A549 (cell line): ENCODE results near the gene RPL18. TPM values are rescaled to one million over a fixed set of nuclear protein-coding genes. Genes with fewer than 3 reads are reported as not detected.
A peak's percentile ranks its signal among the peaks of the same experiment; 100 is the strongest.

Source experiments
- ATAC-seq, 2 experiments: fragments of 200-7000 bp in 1 of 2; fragments of >200 bp in 1 of 2; cut with Nextera tagmentation in 1 of 2; cut with Tn5 transposase in 1 of 2; 3 replicates each; pipeline versions ENCODE4 v1.8.0 to v1.9.1; 2018 to 2020; ENCODE audit warnings: mild to moderate bottlenecking in 1 of 2, moderate library complexity in 1 of 2
- CTCF ChIA-PET: fragments of 300-600 bp; sonication (Branson Sonifier 250); formaldehyde crosslinking; extraction: SDS; loops from one replicate; lab custom pipeline; 2021; ENCODE audit warnings: antibody characterized with exemption, inconsistent platforms; lab: Yijun Ruan, JAX
- POLR2A ChIA-PET: fragments of 350-600 bp; formaldehyde crosslinking; extraction: SDS; loops from one replicate; lab custom pipeline; 2021; ENCODE audit warnings: antibody characterized with exemption, inconsistent platforms; lab: Yijun Ruan, JAX
- DNase-seq, 2 experiments: peaks; one replicate each; pipeline versions ENCODE4 v3.0.0 to v3.0.0-alpha.2; 2011 to 2016; ENCODE audit warnings: low read depth in 1 of 2, low spot score in 1 of 2
- FAIRE-seq: peaks from 2 replicates; lab custom pipeline; 2011; peaks lifted over from hg19 to GRCh38; lab: Jason Lieb, UNC
- H3K27ac ChIP-seq, 2 experiments: fragments of >200 bp; sonication (Bioruptor Twin); formaldehyde crosslinking; 3 replicates each; pipeline ENCODE4 v1.5.1; 2016 to 2017
- H3K4me1 ChIP-seq: fragments of >200 bp; sonication (Bioruptor Twin); formaldehyde crosslinking; 3 replicates; pipeline ENCODE4 v1.6.1; 2016
- H3K4me2 ChIP-seq: fragments of >200 bp; sonication (Bioruptor Twin); formaldehyde crosslinking; 3 replicates; pipeline ENCODE4 v1.6.1; 2016
- H3K4me3 ChIP-seq: fragments of >200 bp; sonication (Bioruptor Twin); formaldehyde crosslinking; 3 replicates; pipeline ENCODE4 v1.5.1; 2016
- H3K9me3 ChIP-seq: fragments of >200 bp; sonication (Bioruptor Twin); formaldehyde crosslinking; 3 replicates; pipeline ENCODE4 v1.6.1; 2016
- ATOH8 ChIP-seq: fragments of 250-450 bp; sonication (Bioruptor Pico); IDR thresholded peaks from 2 replicates; pipeline ENCODE4 v1.5.0; 2020; ENCODE audit warnings: low read depth, mild to moderate bottlenecking, moderate library complexity
- CBX2 ChIP-seq: fragments of 200-600 bp; sonication (generic); IDR thresholded peaks from 2 replicates; pipeline ENCODE4 v1.6.1; 2016; ENCODE audit warnings: low read depth, mild to moderate bottlenecking, borderline replicate concordance
- CBX8 ChIP-seq: fragments of 200-600 bp; sonication (generic); IDR thresholded peaks from 2 replicates; pipeline ENCODE4 v1.6.1; 2016
- CEBPB ChIP-seq, 2 experiments: fragments of >200 bp in 1 of 2; sonication (Bioruptor Twin) in 1 of 2; formaldehyde crosslinking in 1 of 2; IDR thresholded peaks; 2 replicates each; pipeline ENCODE4 v1.6.1; 2012 to 2016
- CHD4 ChIP-seq: fragments of 200-600 bp; sonication (generic); IDR thresholded peaks from 2 replicates; pipeline ENCODE4 v1.6.1; 2016; ENCODE audit warnings: antibody characterized with exemption, mild to moderate bottlenecking, borderline replicate concordance
- EHMT2 ChIP-seq: fragments of 200-600 bp; sonication (generic); IDR thresholded peaks from 2 replicates; pipeline ENCODE4 v1.6.1; 2016; ENCODE audit warnings: antibody characterized with exemption, low read depth, mild to moderate bottlenecking, moderate library complexity
- FOSL2 ChIP-seq, 2 experiments: fragments of 450-650 bp in 1 of 2; fragments of >200 bp in 1 of 2; sonication (Bioruptor Twin) in 1 of 2; formaldehyde crosslinking; IDR thresholded peaks; 2 replicates each; pipeline versions ENCODE4 v1.5.0 to v1.6.1; 2016 to 2020; ENCODE audit warnings: mild to moderate bottlenecking in 1 of 2, moderate library complexity in 1 of 2
- FOXS1 ChIP-seq: fragments of 250-450 bp; sonication (Bioruptor Pico); IDR thresholded peaks from 2 replicates; pipeline ENCODE4 v1.5.0; 2020; ENCODE audit warnings: mild to moderate bottlenecking, moderate library complexity
- HDAC2 ChIP-seq: fragments of 200-600 bp; sonication (generic); IDR thresholded peaks from 2 replicates; pipeline ENCODE4 v1.6.1; 2016
- HES2 ChIP-seq: fragments of >200 bp; sonication (Bioruptor Twin); formaldehyde crosslinking; IDR thresholded peaks from 2 replicates; pipeline ENCODE4 v1.6.1; 2016
- HOXA7 ChIP-seq: fragments of 250-450 bp; sonication (Bioruptor Pico); IDR thresholded peaks from 2 replicates; pipeline ENCODE4 v1.5.0; 2020; ENCODE audit warnings: mild to moderate bottlenecking, moderate library complexity
- HOXB13 ChIP-seq: fragments of 250-450 bp; sonication (Bioruptor Pico); IDR thresholded peaks from 2 replicates; pipeline ENCODE4 v1.5.0; 2020; ENCODE audit warnings: low read depth, mild to moderate bottlenecking, moderate library complexity
- HOXB5 ChIP-seq: fragments of 250-450 bp; sonication (Bioruptor Pico); IDR thresholded peaks from 2 replicates; pipeline ENCODE4 v1.5.0; 2020; ENCODE audit warnings: mild to moderate bottlenecking, moderate library complexity
- KDM1A ChIP-seq: fragments of 200-600 bp; sonication (generic); IDR thresholded peaks from 2 replicates; pipeline ENCODE4 v1.6.1; 2016; ENCODE audit warnings: low read depth, mild to moderate bottlenecking
- MAFK ChIP-seq: fragments of 450-650 bp; IDR thresholded peaks from 2 replicates; pipeline ENCODE4 v1.6.1; 2014; ENCODE audit not compliant: partially characterized antibody
- MAZ ChIP-seq: fragments of 150-350 bp; IDR thresholded peaks from 2 replicates; pipeline ENCODE4 v1.6.1; 2014; ENCODE audit warnings: antibody characterized with exemption, low read depth, low read length, borderline replicate concordance
- NPAS2 ChIP-seq: fragments of 250-450 bp; sonication (Bioruptor Pico); IDR thresholded peaks from 2 replicates; pipeline ENCODE4 v1.8.0; 2022; ENCODE audit warnings: mild to moderate bottlenecking, moderate library complexity, borderline replicate concordance
- POLR2A ChIP-seq: IDR thresholded peaks from 2 replicates; pipeline ENCODE4 v1.6.1; 2012; ENCODE audit warnings: mild to moderate bottlenecking, low read length
- POLR2AphosphoS2 ChIP-seq: conservative IDR thresholded peaks from 2 replicates; pipeline ENCODE4 v1.6.1; 2012; ENCODE audit warnings: low read length, improper control_type of control experiment, inconsistent platforms
- RAD21 ChIP-seq, 2 experiments: fragments of >200 bp in 1 of 2; sonication (Bioruptor Twin) in 1 of 2; formaldehyde crosslinking in 1 of 2; IDR thresholded peaks in 1 of 2; conservative IDR thresholded peaks in 1 of 2; 2 replicates in 1 of 2; 3 replicates in 1 of 2; pipeline ENCODE4 v1.6.1; 2012 to 2018; ENCODE audit warnings: inconsistent platforms in 1 of 2
- RARB ChIP-seq: fragments of 250-450 bp; sonication (Bioruptor Pico); IDR thresholded peaks from 2 replicates; pipeline ENCODE4 v1.8.0; 2021; ENCODE audit warnings: mild to moderate bottlenecking, moderate library complexity
- RFX5 ChIP-seq: fragments of 450-650 bp; IDR thresholded peaks from 2 replicates; pipeline ENCODE4 v1.7.1; 2014; ENCODE audit warnings: antibody characterized with exemption, mild to moderate bottlenecking, moderate library complexity
- SMC3 ChIP-seq: fragments of >200 bp; sonication (Bioruptor Twin); formaldehyde crosslinking; IDR thresholded peaks from 3 replicates; pipeline ENCODE4 v1.6.1; 2018; ENCODE audit warnings: inconsistent platforms
- TFCP2L1 ChIP-seq: fragments of 250-450 bp; sonication (Bioruptor Pico); IDR thresholded peaks from 2 replicates; pipeline ENCODE4 v1.5.0; 2021; ENCODE audit warnings: mild to moderate bottlenecking
- ZNF302 ChIP-seq: fragments of 250-450 bp; sonication (Bioruptor Pico); IDR thresholded peaks from 2 replicates; pipeline ENCODE4 v1.9.0; 2021; ENCODE audit warnings: inconsistent platforms, mild to moderate bottlenecking, moderate library complexity
- WGBS: methylation state at CpG from one replicate; pipeline ENCODE4 v1.1.6; 2017; ENCODE audit errors: missing lambda C conversion rate; 5-methylcytosine and 5-hydroxymethylcytosine counted together
- polyA plus RNA-seq, 4 experiments: library from polyadenylated mRNA; depleted of rRNA in 3 of 4; stranded (reverse); fragments of >200 nt; fragmentation: RNase III in 1 of 4; extraction: RNeasy Plus Mini Kit Qiagen cat#74134 plus additional on column Dnase treatment in 1 of 4; gene quantifications; 2 replicates in 3 of 4; 3 replicates in 1 of 4; pipeline ENCODE4 v1.2.3, GENCODE V29; 2011 to 2017
- TF ChIP-seq, protein P1 (sequence below): IDR thresholded peaks from 2 replicates; pipeline ENCODE4 v1.6.1; 2012
- TF ChIP-seq, protein P2 (sequence below): fragments of 200-600 bp; sonication (generic); IDR thresholded peaks from 2 replicates; pipeline ENCODE4 v1.6.1; 2016; ENCODE audit warnings: antibody characterized with exemption, mild to moderate bottlenecking, moderate library complexity

Gene RPL18
- polyA plus RNA-seq, 2 of the 4 experiments (the other 2 are of a cell fraction) = 1,780 to 2,696 TPM

DNA sequence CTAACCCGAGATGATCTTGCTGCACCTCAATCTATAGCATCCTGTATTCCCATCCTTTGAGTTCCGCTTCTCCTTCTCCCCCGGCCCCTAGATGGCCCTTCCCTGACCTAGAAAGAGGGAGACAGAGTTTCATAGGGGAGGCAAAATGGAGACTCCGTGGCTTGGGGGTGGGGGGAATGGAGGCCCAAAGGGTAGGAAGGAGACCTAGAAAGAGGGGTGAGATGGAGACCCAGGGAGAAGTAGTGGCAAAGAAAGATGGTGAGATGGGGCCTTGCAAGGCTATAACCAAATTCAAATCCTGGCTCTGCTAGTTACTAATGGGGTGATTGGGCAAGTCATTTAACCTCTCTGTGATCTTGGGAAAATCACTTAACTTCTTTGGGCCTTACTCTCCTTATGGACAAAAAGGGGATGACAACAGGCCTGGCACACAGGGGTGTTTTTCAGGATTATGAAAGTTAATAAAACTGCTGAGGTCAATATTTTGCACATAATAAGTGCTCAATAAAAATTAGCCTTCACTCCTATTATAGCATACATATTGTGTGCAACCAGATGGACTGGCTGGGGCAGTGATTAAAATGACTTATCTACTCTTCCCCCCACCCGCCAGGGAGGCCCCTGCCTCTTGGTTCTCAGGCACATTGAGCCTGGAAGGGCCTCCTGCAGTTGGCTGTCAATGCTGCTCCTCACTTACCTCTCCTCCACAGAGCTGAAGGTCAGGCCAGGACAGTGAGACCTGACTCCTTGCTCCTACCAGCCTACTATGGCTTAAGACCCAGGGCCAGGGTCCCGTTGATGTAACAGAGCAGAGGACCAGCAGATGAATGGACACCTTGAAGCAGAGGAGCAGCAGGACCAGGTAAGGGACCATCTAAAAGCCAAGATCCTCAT is 961 bp upstream of the RPL18 start (continued):
- TF ChIP-seq ATOH8 (CRISPR knock-in tag) (peak; percentile 68; the same call in 1 of the 2 replicates), MAFK (peak; percentile 75), MAZ (no peak; the same call in 1 of the 2 replicates), CBX8 (no peak), FOSL2 (IDR thresholded peaks at IDR 0.05) (no peak), FOSL2 (CRISPR knock-in tag; IDR thresholded peaks at IDR 0.05) (no peak; the same call in 1 of the 2 replicates), HES2 (no peak), HOXA7 (0 out of 2 replicates have a peak, but pooled peaks have one; percentile 32), ZNF302 (CRISPR knock-in tag) (no peak), FOXS1 (CRISPR knock-in tag) (no peak), CBX2 (no peak), HOXB13 (CRISPR knock-in tag) (0 out of 2 replicates have a peak, but pooled peaks have one; percentile 23), HOXB5 (CRISPR knock-in tag) (no peak), SMC3 (no peak), KDM1A (peak; percentile 98), RAD21 (conservative IDR thresholded peaks at IDR 0.05 in 1 of 2, IDR thresholded peaks at IDR 0.05 in 1 of 2) (no peak), CHD4 (peak; percentile 99), CEBPB (IDR thresholded peaks at IDR 0.05) (no peak), EHMT2 (no peak), RFX5 (no peak; the same call in 1 of the 2 replicates), POLR2AphosphoS2 (no peak), HDAC2 (peak; percentile 97), POLR2A (no peak)
- TF ChIP-seq, protein P1, sequence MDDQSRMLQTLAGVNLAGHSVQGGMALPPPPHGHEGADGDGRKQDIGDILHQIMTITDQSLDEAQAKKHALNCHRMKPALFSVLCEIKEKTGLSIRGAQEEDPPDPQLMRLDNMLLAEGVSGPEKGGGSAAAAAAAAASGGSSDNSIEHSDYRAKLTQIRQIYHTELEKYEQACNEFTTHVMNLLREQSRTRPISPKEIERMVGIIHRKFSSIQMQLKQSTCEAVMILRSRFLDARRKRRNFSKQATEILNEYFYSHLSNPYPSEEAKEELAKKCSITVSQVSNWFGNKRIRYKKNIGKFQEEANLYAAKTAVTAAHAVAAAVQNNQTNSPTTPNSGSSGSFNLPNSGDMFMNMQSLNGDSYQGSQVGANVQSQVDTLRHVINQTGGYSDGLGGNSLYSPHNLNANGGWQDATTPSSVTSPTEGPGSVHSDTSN = no peak

- CTCF ChIA-PET = interaction anchor here (0.6 to 18.9 kb wide), 9 partner anchors 9 to 508 kb away, joined by 3 to 396 read pairs (median 8); partner anchors contain the start of genes CA11 and SPACA4
- FAIRE-seq = no peak
These were observed 581 bp downstream of the RPL18 start for GRCh38 chr19:48618278-48618915.

More at GRCh38 chr19:48618278-48618915, 581 bp downstream of the RPL18 start:
- Histone ChIP-seq H3K4me2 (peak overlapping the region; percentile 92), H3K4me3 (peak overlapping the region; percentile 68), H3K4me1 (peaks cover 46% of the 10 kb centered on the region), H3K27ac (peak overlapping the region; percentile 89 to 90), H3K9me3 (no peaks in the 10 kb centered on the region)
- POLR2A ChIA-PET = interaction anchor here (0.6 to 3.6 kb wide), 18 partner anchors 9 to 1230 kb away, joined by 3 to 70 read pairs (median 6); partner anchors contain the start of genes CA11, KDELR1, SYNGR4 and TMEM143
- ATAC-seq = no peak
- no peak for DNase-seq
- TF ChIP-seq, protein P2, sequence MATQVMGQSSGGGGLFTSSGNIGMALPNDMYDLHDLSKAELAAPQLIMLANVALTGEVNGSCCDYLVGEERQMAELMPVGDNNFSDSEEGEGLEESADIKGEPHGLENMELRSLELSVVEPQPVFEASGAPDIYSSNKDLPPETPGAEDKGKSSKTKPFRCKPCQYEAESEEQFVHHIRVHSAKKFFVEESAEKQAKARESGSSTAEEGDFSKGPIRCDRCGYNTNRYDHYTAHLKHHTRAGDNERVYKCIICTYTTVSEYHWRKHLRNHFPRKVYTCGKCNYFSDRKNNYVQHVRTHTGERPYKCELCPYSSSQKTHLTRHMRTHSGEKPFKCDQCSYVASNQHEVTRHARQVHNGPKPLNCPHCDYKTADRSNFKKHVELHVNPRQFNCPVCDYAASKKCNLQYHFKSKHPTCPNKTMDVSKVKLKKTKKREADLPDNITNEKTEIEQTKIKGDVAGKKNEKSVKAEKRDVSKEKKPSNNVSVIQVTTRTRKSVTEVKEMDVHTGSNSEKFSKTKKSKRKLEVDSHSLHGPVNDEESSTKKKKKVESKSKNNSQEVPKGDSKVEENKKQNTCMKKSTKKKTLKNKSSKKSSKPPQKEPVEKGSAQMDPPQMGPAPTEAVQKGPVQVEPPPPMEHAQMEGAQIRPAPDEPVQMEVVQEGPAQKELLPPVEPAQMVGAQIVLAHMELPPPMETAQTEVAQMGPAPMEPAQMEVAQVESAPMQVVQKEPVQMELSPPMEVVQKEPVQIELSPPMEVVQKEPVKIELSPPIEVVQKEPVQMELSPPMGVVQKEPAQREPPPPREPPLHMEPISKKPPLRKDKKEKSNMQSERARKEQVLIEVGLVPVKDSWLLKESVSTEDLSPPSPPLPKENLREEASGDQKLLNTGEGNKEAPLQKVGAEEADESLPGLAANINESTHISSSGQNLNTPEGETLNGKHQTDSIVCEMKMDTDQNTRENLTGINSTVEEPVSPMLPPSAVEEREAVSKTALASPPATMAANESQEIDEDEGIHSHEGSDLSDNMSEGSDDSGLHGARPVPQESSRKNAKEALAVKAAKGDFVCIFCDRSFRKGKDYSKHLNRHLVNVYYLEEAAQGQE = no peak
- TF ChIP-seq NPAS2 (CRISPR knock-in tag) = no peak
- peak; percentile 16; the same call in 1 of the 2 replicates for TF ChIP-seq RARB (CRISPR knock-in tag)
- TF ChIP-seq TFCP2L1 (CRISPR knock-in tag) = no peak
- WGBS = 1% methylated on average over 18 of the region's 18 CpGs
